Measurements from ENCODE around the gene GNA14. TPM values are rescaled to one million over a fixed set of nuclear protein-coding genes. Genes with fewer than 3 reads are reported as not detected.

GNA14 gene
- total RNA-seq, 2 donors from 2014 or later, result 1.6 to 5.3 TPM

- Histone ChIP-seq H3K27me3 (no peaks in the 10 kb centered on the region), H3K27ac (no peak overlapping the region), H3K9me3 (no peaks in the 10 kb centered on the region), H3K36me3 (replicated peaks in 1 of 2; ENCODE audit: insufficient read depth in 1 of 2, low read depth in 2 of 2) (no peaks in the 10 kb centered on the region), H3K4me3 (no peak overlapping the region), H3K4me1 (no peaks in the 10 kb centered on the region)
- ATAC-seq (no peak), DNase-seq (no peak)
- WGBS, 2 donors, result 77 to 82% methylated on average over 5 of the region's 5 CpGs
- intact Hi-C loops (cut with DNase I), result no loop called here
- no peak for TF ChIP-seq CTCF (IDR thresholded peaks at IDR 0.05)
- TF ChIP-seq POLR2A (IDR thresholded peaks at IDR 0.05), result no peak
Observed at GRCh38 chr9:77546376-77546950, 101.7 kb downstream of the GNA14 start.

DNA sequence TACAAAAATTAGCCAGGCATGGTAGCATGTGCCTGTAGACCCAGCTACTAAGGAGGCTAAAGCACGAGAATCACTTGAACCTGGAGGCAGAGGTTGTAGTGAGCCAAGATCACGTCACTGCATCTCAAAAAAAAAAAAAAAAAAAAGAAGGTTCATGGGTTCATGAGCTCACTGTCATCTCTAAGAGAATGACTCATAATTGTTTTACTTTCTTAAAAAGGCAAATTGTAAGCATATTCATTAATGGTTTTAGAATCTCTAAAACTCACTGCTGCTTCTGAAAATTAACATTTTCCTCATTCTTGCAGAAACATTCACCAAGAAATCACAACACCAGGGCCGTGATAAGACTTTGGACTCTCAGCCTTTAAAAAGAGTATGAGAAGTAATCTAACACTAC, 103.6 kb downstream of the GNA14 start:
- WGBS, 2 donors, result 57 to 68% methylated on average over 3 of the region's 3 CpGs
- H3K36me3 ChIP-seq (replicated peaks in 1 of 2; ENCODE audit: insufficient read depth in 1 of 2, low read depth in 2 of 2), result no peaks in the 10 kb centered on the region
- H3K9me3 ChIP-seq, result peaks cover 0 to 7% (median 0%) of the 10 kb centered on the region in 3 donors
- H3K4me3 ChIP-seq, result no peak overlapping the region
- no peak for TF ChIP-seq POLR2A (IDR thresholded peaks at IDR 0.05)
- TF ChIP-seq CTCF (IDR thresholded peaks at IDR 0.05), result no peak
- ATAC-seq (no peak), DNase-seq (no peak)
- no peak overlapping the region for H3K27ac ChIP-seq
- intact Hi-C loops (cut with DNase I), result no loop called here
- no peaks in the 10 kb centered on the region for H3K27me3 ChIP-seq
- no peaks in the 10 kb centered on the region for H3K4me1 ChIP-seq

DNA sequence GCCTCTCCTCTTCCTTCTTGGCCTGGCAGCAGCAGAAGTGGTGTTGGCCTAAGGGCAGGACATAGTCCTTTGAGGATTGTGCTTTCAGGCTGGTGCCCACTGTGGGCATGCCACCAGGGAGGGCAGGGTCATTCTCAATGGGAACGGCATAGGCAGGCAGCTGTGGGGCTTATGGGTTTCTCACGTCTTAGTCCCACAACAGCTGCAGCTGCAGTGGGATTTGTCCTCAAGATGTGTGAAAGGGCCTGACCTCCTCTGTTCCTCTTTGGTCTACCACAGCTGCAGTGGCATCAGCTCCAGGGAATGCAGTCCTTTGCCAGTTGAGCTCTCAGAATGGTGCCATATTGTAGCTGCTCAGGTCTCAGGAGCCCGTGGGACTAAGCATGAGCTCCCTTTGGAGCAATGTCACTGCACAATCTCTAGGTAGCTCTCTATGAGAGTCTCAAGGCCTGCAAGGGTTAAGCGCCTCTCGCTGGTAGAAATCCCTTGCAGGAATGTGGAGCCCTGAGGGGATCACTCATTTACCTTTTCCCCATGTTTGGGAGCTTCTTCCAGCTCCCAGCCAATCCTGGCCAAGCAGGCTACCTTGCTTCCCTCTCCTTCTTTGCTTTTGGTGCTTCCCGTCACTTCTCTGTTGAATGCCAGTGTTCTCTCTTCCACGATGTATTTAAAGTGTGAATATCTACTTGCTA, 104.8 kb downstream of the GNA14 start:
- Histone ChIP-seq H3K4me3 (no peak overlapping the region), H3K4me1 (no peaks in the 10 kb centered on the region), H3K27me3 (no peaks in the 10 kb centered on the region), H3K9me3 (peaks cover 0 to 7% (median 0%) of the 10 kb centered on the region in 3 donors), H3K36me3 (replicated peaks in 1 of 2; ENCODE audit: insufficient read depth in 1 of 2, low read depth in 2 of 2) (no peaks in the 10 kb centered on the region), H3K27ac (no peak overlapping the region)
- 72 to 82% methylated on average over 5 to 7 of the region's 7 CpGs for WGBS, 2 donors
- no peak for ATAC-seq
- intact Hi-C loops (cut with DNase I), result no loop called here
- TF ChIP-seq POLR2A (IDR thresholded peaks at IDR 0.05), result no peak
- no peak for TF ChIP-seq CTCF (IDR thresholded peaks at IDR 0.05)
- no peak for DNase-seq

- DNase-seq (no peak), ATAC-seq (no peak)
- no peak overlapping the region for H3K4me3 ChIP-seq
- no peak overlapping the region for H3K27ac ChIP-seq
- H3K4me1 ChIP-seq, result no peaks in the 10 kb centered on the region
- H3K9me3 ChIP-seq, result peaks cover 0 to 7% (median 0%) of the 10 kb centered on the region in 3 donors
- WGBS, 2 donors, result 72 to 84% methylated on average over 1 of the region's 1 CpG
- no peaks in the 10 kb centered on the region for H3K27me3 ChIP-seq
- intact Hi-C loops (cut with DNase I), result no loop called here
- TF ChIP-seq CTCF (IDR thresholded peaks at IDR 0.05) (no peak), POLR2A (IDR thresholded peaks at IDR 0.05) (no peak)
- H3K36me3 ChIP-seq (replicated peaks in 1 of 2; ENCODE audit: insufficient read depth in 1 of 2, low read depth in 2 of 2), result no peaks in the 10 kb centered on the region
Observed at GRCh38 chr9:77541600-77541999, 106.5 kb downstream of the GNA14 start.

DNA sequence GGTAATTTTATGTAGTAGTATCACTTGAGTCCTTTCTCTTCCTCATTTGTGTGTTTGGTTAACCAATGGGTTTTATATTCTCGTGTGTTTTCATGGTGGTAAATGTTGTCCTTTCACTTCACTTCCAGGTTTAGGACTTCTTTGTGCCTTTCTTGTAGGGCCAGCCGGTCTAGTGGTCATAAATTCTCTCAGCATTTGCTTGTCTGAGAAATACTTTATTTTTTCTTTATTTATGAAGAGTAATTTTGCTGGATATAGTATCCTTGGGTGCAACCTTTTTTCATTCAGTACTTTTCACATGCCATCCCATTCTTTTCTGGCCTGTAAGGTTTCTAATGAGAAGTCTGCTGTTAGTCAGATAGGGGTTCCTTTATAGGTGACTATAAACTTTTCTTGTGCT, 107.1 kb downstream of the GNA14 start:
- WGBS, 2 donors, result 73 to 89% methylated on average over 2 of the region's 2 CpGs
- ATAC-seq (no peak), DNase-seq (no peak)
- Histone ChIP-seq H3K4me1 (no peaks in the 10 kb centered on the region), H3K36me3 (replicated peaks in 1 of 2; ENCODE audit: insufficient read depth in 1 of 2, low read depth in 2 of 2) (no peaks in the 10 kb centered on the region), H3K4me3 (no peak overlapping the region), H3K27me3 (no peaks in the 10 kb centered on the region), H3K27ac (no peak overlapping the region), H3K9me3 (peaks cover 0 to 7% (median 0%) of the 10 kb centered on the region in 3 donors)
- TF ChIP-seq CTCF (IDR thresholded peaks at IDR 0.05), result no peak
- intact Hi-C loops (cut with DNase I), result no loop called here
